Liver (tissue), 9 donors: ENCODE results near the gene ASXL1. TPM values are rescaled to one million over a fixed set of nuclear protein-coding genes. Genes with fewer than 3 reads are reported as not detected.

Source experiments
- DNase-seq: peaks from one replicate; pipeline ENCODE4 v3.0.0-alpha.2; 2017; ENCODE audit warnings: low spot score
- H3K27ac ChIP-seq, 2 donors: one replicate each; pipeline ENCODE4 v1.7.0; 2013; ENCODE audit warnings: inconsistent platforms in 2 of 2, low read length in 2 of 2, control low read depth in 1 of 2, low read depth in 1 of 2, mild to moderate bottlenecking in 1 of 2
- H3K27me3 ChIP-seq, 4 donors: one replicate each; pipeline versions ENCODE4 v1.6.1 to v1.7.0; 2013; ENCODE audit warnings: low read length in 3 of 4, inconsistent platforms in 1 of 4, mild to moderate bottlenecking in 1 of 4, moderate library complexity in 1 of 4; ENCODE audit not compliant: control insufficient read depth in 4 of 4, insufficient read depth in 4 of 4
- H3K36me3 ChIP-seq, 4 donors: one replicate each; pipeline versions ENCODE4 v1.6.1 to v1.7.0; 2013; ENCODE audit warnings: low read length in 3 of 4, mild to moderate bottlenecking in 3 of 4, low read depth in 1 of 4, moderate library complexity in 1 of 4; ENCODE audit not compliant: control insufficient read depth in 4 of 4, insufficient read depth in 3 of 4
- H3K4me1 ChIP-seq, 4 donors: one replicate each; pipeline versions ENCODE4 v1.6.1 to v1.7.0; 2013; ENCODE audit warnings: low read length in 3 of 4, mild to moderate bottlenecking in 3 of 4, moderate library complexity in 1 of 4; ENCODE audit not compliant: control insufficient read depth in 4 of 4, insufficient read depth in 4 of 4
- H3K4me3 ChIP-seq, 3 donors: one replicate each; pipeline versions ENCODE4 v1.6.1 to v1.7.0; 2013; ENCODE audit warnings: low read length in 3 of 3, control low read depth in 1 of 3, low read depth in 1 of 3, mild to moderate bottlenecking in 1 of 3
- H3K9ac ChIP-seq, 2 donors: one replicate each; pipeline ENCODE4 v1.7.0; 2013; ENCODE audit warnings: low read length in 2 of 2, mild to moderate bottlenecking in 2 of 2, moderate library complexity in 2 of 2, control low read depth in 1 of 2, low read depth in 1 of 2
- H3K9me3 ChIP-seq, 4 donors: one replicate each; pipeline versions ENCODE4 v1.6.1 to v1.7.0; 2013; ENCODE audit warnings: low read length in 3 of 4; ENCODE audit not compliant: control insufficient read depth in 4 of 4
- CTCF ChIP-seq: fragments of 150-350 bp; IDR thresholded peaks from 2 replicates; pipeline ENCODE4 v1.5.1; 2017; ENCODE audit warnings: improper control_type of control experiment, low read depth, low read length; ENCODE audit not compliant: missing input control
- EGR1 ChIP-seq, 2 donors: IDR thresholded peaks; 2 replicates each; pipeline ENCODE4 v1.6.1; 2016 to 2018; ENCODE audit warnings: antibody characterized with exemption in 2 of 2, low read depth in 2 of 2
- FOXA1 ChIP-seq: IDR thresholded peaks from 2 replicates; pipeline ENCODE4 v1.6.1; 2016; ENCODE audit warnings: antibody characterized with exemption
- GABPA ChIP-seq, 2 donors: IDR thresholded peaks in 1 of 2; conservative IDR thresholded peaks in 1 of 2; 2 replicates each; pipeline ENCODE4 v1.6.1; 2016; ENCODE audit warnings: antibody characterized with exemption in 2 of 2, mild to moderate bottlenecking in 1 of 2, moderate library complexity in 1 of 2
- HNF4G ChIP-seq: IDR thresholded peaks from 2 replicates; pipeline ENCODE4 v1.6.1; 2016; ENCODE audit warnings: antibody characterized with exemption
- MAX ChIP-seq: IDR thresholded peaks from 2 replicates; pipeline ENCODE4 v1.6.1; 2016; ENCODE audit warnings: antibody characterized with exemption
- NR2F2 ChIP-seq: IDR thresholded peaks from 2 replicates; pipeline ENCODE4 v1.6.1; 2016; ENCODE audit warnings: antibody characterized with exemption
- RAD21 ChIP-seq, 2 donors: IDR thresholded peaks; 2 replicates each; pipeline ENCODE4 v1.6.1; 2016; ENCODE audit warnings: antibody characterized with exemption in 2 of 2, mild to moderate bottlenecking in 2 of 2
- REST ChIP-seq: IDR thresholded peaks from 2 replicates; pipeline ENCODE4 v1.6.1; 2016; ENCODE audit warnings: antibody characterized with exemption, mild to moderate bottlenecking
- RXRA ChIP-seq, 2 donors: IDR thresholded peaks; 2 replicates each; pipeline ENCODE4 v1.6.1; 2017 to 2018; ENCODE audit warnings: antibody characterized with exemption in 2 of 2, mild to moderate bottlenecking in 1 of 2
- TAF1 ChIP-seq: conservative IDR thresholded peaks from 2 replicates; pipeline ENCODE4 v1.6.1; 2016; ENCODE audit warnings: antibody characterized with exemption, mild to moderate bottlenecking
- YY1 ChIP-seq: IDR thresholded peaks from 2 replicates; pipeline ENCODE4 v1.6.1; 2016; ENCODE audit warnings: antibody characterized with exemption, mild to moderate bottlenecking
- ZBTB33 ChIP-seq: IDR thresholded peaks from 2 replicates; pipeline ENCODE4 v1.6.1; 2016; ENCODE audit warnings: antibody characterized with exemption
- WGBS: extraction: QIAGEN DNeasy Blood & Tissue Kit; methylation state at CpG from one replicate; pipeline ENCODE4 v1.1.7; 2013; 5-methylcytosine and 5-hydroxymethylcytosine counted together
- polyA plus RNA-seq, 2 donors: library from polyadenylated mRNA; stranded (reverse) in 1 of 2; unstranded in 1 of 2; fragments of 200-250 nt in 1 of 2; fragments of >200 nt in 1 of 2; fragmentation: Nextera tagmentation in 1 of 2; extraction: Ambion mirVana in 1 of 2; gene quantifications; one replicate each; pipeline versions ENCODE4 v1.2.1 to v1.2.3, GENCODE V29; 2013 to 2015
- total RNA-seq, 2 donors: library from RNA; depleted of rRNA; stranded (reverse); fragments of >200 nt; gene quantifications; one replicate each; pipeline ENCODE4 v1.2.3, GENCODE V29; 2014
- donor health status: healthy.
- donor health status: healthy.
- donor health status: healthy.
- donor health status: healthy.
- donor health status: healthy.

Gene ASXL1
- total and polyA plus RNA-seq, 4 donors = 13.4 to 61.3 (median 24.5) TPM

- Histone ChIP-seq H3K4me3 (no peak overlapping the region), H3K36me3 (peaks cover 11 to 87% (median 70%) of the 10 kb centered on the region in 4 donors), H3K9ac (no peak overlapping the region), H3K4me1 (peaks cover 0 to 11% (median 3%) of the 10 kb centered on the region in 4 donors), H3K27me3 (no peaks in the 10 kb centered on the region), H3K27ac (no peak overlapping the region), H3K9me3 (no peaks in the 10 kb centered on the region)
- no peak for DNase-seq
- WGBS = 85% methylated on average over 20 of the region's 20 CpGs
- TF ChIP-seq YY1 = no peak
- TF ChIP-seq GABPA (IDR thresholded peaks at IDR 0.05 in 1 of 2, conservative IDR thresholded peaks at IDR 0.05 in 1 of 2) = no peak
- peak; percentile 84 for TF ChIP-seq NR2F2
- no peak for TF ChIP-seq MAX
These were observed 75.3 kb downstream of the ASXL1 start for GRCh38 chr20:32433311-32434021.

GRCh38 chr20:32434434-32434833 is 76.3 kb downstream of the ASXL1 start:
- no peak for DNase-seq

More at GRCh38 chr20:32434434-32434833, 76.3 kb downstream of the ASXL1 start:
- H3K9ac ChIP-seq = no peak overlapping the region
- WGBS = 92% methylated on average over 19 of the region's 19 CpGs
- no peak overlapping the region for H3K27ac ChIP-seq
- H3K27me3 ChIP-seq = no peaks in the 10 kb centered on the region
- no peak for TF ChIP-seq FOXA1
- no peak for TF ChIP-seq TAF1
- TF ChIP-seq ZBTB33 = no peak
- no peak for TF ChIP-seq RAD21 (IDR thresholded peaks at IDR 0.05)
- no peak for TF ChIP-seq EGR1 (IDR thresholded peaks at IDR 0.05; ENCODE audit: low read depth in 2 of 2)
- TF ChIP-seq MAX = no peak
- no peak for TF ChIP-seq GABPA (IDR thresholded peaks at IDR 0.05 in 1 of 2, conservative IDR thresholded peaks at IDR 0.05 in 1 of 2)
- no peak for TF ChIP-seq CTCF
- no peak for TF ChIP-seq HNF4G
- TF ChIP-seq REST = no peak
- no peak for TF ChIP-seq RXRA (IDR thresholded peaks at IDR 0.05)
- peaks cover 7 to 82% (median 65%) of the 10 kb centered on the region in 4 donors for H3K36me3 ChIP-seq
- no peaks in the 10 kb centered on the region for H3K9me3 ChIP-seq
- H3K4me1 ChIP-seq = peaks cover 0 to 19% (median 6%) of the 10 kb centered on the region in 4 donors
- no peak overlapping the region for H3K4me3 ChIP-seq
